HG03558 (cell line): Measurements from ENCODE around the gene C12orf56.
"Not testable (repeated sequence)": the region's sequence is repeated elsewhere in the genome, so short reads cannot be mapped to it uniquely, and the experiment has no call there.

Experiments
- ATAC-seq: cut with Tn5 transposase; IDR thresholded peaks from one replicate; pipeline ENCODE4 v1.9.1; 2021; ENCODE audit warnings: moderate number of reproducible peaks; ENCODE audit not compliant: unreplicated experiment; ENCODE audit errors: extremely low read depth

The C12orf56 gene

DNA sequence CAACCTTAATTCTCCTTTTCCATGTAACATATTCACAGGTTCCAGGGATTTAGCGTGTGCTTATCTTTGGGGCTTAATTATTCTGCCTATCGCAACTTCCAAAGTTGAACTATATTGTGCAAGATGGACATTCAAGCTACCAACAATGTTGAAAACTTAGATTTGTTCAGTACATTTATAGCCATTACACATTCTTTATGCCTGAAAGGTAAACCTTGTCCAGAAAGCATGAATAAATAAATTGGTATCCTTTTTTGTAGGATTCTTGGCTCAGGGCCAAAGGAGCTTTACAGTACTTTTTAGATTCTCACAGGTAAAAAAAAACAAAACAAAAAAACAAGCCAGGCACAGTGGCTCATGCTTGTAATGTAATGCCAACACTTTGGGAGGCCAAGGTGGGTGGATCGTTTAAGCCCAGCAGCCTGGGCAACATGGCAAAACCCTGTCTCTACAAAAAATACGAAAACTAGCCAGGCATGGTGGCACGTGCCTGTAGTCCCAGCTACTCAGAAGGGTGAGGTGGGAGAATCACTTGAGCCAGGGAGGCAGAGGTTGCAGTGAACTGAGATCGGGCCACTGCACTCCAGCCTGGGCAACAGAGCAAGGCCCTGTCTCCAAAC is 3.3 kb downstream of the C12orf56 start:
- no peak for ATAC-seq

DNA sequence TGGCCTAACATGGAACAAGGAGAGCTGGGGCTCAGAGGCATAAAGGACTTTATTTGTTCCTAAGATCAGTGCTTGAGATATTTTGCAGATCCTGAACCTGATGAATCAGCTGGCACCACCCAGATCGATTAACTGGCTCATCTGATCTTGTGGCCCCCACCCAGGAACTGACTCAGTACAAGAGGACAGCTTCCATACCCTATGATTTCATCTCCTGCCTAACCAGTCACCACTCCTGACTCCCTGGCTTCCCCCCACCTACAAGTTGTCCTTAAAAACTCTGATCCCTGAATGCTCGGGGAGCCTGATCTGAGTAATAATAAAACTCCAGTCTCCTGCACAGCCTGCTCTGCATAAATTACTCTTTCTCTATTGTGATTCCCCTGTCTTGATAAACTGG is 5.1 kb downstream of the C12orf56 start:
- ATAC-seq = no peak

DNA sequence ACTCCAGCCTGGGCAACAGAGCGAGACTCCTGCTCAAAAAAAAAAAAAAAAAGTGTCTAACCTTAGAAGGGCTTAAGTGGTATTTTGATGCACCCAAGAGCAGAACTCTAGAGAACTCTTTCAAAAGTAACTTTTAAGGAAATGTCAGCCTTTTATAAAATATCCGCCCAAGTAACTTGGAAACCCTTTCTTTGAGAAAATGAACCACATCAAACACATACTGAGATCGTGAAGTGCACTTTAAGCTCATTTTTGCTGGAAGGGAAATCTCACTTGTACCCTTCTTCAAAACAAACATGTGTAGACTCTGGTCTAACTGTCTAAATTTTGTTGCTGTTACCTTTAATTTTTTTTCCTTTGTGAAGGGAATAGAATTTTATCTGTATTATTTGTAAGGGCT is 5.5 kb downstream of the C12orf56 start:
- ATAC-seq = no peak

DNA sequence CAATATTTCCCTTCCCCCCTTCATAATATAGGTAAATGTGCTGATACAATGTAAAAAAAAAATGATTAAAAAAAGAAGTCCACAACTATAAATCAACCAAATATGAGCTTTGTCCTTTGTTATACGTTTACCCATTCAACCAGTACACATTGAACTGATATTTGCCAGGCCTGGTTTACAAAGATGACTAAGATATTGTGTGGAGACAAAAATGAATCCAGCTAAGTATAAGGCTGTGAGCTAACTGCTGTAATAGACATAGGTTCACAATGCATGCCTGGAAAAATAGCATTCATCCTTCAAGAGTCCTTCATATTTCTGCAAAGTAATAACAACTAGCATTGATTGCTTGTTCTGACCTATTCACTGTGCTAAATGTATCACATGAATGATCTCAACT is 6.9 kb downstream of the C12orf56 start:
- ATAC-seq = no peak

DNA sequence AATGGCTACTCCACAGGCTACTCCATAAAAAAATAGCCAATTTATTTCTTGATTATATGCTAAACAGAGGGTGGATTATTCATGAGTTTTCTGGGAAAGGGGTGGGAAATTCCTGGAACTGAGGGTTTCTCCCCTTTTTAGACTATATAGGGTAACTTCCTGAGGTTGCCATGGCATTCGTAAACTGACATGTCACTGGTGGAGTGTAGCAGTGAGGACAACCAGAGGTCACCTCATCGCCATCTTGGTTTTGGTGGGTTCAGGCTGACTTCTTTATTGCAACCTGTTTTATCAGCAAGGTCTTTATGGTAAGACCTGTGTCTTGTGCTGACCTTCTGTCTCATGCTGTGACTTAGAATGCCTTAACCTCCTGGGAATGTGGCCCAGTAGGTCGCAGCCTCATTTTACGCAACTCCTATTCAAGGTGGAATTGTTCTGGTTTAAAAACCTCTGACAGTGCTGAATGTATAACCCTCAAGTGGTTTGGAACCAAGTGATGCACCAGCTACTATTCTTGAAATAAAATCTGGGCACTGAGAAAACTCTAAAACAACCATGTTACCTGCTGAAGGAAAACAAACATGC is 27.7 kb downstream of the C12orf56 start:
- no peak for ATAC-seq

DNA sequence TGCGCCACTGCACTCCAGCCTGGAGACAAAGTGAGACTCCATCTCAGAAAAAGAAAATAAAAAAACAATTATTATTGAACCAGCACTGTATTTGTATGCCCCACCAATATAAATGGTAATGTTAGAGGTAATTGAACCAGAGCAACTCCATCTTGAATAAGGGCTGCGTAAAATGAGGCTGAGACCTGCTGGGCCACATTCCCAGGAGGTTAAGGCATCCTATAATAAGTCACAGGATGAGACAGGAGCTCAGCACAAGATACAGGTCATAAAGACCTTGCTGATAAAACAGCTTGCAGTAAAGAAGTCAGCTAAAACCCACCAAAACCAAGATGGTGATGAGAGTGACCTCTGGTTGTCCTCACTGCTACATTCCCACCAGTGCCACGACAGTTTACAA is 29.4 kb downstream of the C12orf56 start:
- not testable (repeated sequence) for ATAC-seq

DNA sequence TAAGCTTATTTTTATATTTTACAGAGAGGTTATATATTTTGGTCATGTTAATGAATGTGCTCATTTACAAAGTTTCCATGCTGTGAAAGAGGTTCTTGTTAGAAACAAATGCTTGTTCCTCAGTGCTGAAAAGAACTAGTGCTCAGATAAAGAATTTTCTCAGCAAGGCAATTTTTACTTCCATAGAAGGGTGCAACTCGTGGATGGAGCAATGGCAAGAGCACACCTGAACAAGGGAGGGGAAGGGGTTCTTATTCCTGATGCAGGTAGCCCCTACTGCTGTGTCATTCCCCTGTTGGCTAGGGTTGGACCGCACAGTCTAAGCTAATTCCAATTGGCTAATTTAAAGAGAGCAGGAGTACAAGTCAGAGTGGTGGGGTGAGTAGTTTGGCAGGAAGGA is 34.3 kb downstream of the C12orf56 start:
- ATAC-seq = not testable (repeated sequence)

DNA sequence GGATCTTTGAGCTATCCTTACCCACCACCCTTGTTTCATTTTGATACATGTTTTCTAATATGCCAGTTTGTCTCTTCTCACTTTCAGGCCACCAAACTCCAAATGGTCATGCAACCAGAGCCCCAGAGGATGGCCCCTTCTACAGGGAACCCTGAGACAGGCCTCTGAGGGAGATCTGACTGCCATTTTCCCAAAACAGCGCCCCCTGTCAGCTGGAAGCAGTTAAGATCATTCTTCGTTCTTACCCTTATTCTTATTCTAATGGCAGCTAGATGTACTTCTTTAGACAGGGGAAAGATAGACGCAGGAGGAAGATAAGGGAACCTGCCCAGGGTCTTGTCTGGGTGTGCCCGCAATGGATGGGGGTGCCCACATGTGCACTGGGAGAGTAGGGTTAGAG is 38.4 kb downstream of the C12orf56 start:
- no peak for ATAC-seq

DNA sequence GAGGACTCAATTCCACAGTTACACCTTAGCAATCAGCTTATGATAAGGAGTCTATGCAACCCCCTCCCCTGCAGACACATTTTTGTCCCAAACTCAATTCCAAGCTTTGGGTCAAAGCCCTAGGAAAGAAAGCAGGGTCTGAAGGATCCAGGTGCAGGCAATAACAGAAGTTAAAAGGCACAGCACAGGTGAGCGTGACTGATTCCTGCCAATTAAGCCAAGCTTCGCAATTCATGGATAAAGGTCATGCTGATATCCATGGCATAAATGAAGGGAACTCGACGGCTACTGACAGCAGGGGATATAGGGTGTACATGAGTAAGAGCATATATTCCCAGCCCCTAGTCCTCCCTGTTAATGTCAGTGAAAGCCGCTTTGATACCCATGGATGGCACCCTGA is 39.3 kb downstream of the C12orf56 start:
- ATAC-seq = no peak

DNA sequence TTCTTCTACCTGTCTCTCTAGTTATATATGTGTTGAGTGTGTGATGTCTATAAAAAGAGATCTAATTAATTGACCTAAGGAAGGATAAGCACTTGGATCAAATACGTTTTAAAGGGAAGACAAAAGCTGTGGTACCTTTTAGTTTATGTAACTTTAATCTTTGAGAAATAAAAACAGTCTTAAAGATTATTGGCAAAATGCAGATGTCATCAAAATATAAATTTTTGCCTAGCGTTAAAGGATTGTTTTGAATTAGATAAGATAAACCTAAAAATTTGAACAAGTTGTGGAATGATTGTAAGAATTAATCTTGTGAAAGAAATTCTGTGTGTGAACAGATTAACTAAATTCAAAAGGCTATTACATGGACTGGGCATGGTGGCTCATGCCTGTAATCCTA is 42.9 kb downstream of the C12orf56 start:
- no peak for ATAC-seq

DNA sequence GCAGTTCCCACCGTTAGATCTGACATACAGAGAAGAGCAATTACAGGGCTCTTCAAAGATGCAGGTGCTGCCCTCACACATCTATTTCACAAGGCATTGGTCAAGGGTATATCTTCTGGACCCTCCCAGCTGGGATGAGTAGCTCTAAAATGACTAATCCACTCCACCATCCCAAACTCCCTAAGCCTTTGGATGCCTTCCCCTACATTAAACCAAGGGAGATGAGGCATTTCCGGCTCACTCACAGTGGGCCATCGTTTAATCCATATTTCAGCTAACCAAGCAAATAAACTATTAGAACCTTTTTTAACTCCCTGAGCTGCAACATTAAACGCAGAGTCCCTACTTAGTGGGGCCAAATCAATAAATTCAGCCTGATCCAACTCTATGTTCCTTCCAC is 45.9 kb downstream of the C12orf56 start:
- ATAC-seq = not testable (repeated sequence)

DNA sequence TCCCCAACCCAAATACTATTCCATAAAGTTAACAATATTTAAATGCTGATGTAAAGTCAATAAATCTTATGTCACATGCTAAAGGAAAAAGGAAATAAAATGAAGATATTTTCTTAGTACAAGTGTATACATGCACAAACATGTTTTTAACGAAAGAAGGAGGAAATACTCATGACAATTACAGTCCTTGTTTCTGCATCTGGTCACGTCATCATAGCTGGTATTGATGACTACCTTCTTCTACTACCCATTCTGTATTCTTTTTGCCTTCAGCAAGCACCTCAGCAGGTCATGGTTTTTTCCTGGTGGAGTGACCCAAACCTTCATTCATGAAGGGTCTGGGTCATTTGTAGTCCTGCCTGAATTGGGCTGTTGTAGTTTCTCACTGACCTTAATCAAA is 50.0 kb downstream of the C12orf56 start:
- ATAC-seq = not testable (repeated sequence)

DNA sequence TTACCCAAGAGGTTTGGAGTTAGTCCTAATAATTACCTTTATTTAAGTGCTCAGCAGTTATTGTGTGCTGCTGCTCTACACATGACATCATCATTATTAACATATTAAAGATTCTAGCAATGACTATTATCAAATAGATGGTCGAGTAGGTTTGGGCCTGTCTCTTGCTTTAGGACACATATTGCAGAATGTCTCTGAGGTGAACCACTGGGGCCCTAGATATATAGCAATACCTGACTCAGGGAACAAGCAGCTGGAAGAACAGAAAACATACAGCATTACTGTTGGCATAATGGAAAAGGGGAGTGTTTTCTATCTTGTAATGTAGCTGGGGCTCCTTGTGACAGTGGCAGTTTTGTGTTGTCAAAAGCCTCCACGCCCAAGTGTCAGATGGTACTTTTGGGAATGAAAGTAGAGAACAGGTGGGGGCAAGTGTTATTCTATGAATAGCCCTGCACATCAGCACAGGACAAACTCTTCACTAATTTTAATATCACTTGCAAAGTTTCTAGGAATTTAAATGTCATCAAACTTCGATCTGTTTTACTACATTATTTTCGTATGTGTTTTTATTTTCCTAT is 54.6 kb downstream of the C12orf56 start:
- no peak for ATAC-seq

DNA sequence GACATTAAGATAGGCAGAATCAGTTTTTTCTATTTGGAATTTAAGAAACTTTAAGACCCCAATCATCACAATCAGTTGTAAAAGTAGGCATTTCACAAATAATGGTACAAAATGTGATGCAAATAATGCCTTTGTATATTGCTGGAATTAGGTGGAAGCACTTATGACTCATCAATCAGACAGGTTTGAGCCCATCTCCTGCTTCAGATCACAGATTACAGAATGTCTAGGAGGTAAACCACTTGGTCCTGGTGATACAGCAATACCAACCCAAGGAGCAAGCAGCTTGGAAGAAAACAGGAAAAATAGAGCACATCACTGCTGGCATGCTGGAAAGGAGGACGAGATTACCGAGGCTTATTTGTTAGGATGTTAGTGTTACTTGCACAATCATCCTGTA is 57.6 kb downstream of the C12orf56 start:
- ATAC-seq = no peak

DNA sequence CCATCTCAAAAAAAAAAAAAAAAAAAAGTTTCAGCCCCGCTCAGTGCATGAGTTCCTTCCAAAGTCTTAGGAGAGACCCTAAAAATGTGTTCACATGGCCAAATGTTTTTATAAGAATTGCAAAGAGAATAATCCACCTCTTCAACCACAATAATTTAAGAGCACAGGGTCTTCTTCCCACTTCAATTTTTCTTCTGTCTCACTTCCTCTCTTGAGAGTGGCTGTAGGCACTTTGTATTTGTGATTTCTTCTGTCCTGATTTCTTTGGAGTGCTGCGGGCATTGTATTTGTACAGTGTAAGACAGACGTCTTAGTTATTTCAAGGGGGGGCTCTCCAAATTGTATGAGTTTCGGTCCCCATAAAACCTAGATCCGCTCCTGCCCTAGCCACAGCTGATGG is 58.3 kb downstream of the C12orf56 start:
- ATAC-seq = no peak

DNA sequence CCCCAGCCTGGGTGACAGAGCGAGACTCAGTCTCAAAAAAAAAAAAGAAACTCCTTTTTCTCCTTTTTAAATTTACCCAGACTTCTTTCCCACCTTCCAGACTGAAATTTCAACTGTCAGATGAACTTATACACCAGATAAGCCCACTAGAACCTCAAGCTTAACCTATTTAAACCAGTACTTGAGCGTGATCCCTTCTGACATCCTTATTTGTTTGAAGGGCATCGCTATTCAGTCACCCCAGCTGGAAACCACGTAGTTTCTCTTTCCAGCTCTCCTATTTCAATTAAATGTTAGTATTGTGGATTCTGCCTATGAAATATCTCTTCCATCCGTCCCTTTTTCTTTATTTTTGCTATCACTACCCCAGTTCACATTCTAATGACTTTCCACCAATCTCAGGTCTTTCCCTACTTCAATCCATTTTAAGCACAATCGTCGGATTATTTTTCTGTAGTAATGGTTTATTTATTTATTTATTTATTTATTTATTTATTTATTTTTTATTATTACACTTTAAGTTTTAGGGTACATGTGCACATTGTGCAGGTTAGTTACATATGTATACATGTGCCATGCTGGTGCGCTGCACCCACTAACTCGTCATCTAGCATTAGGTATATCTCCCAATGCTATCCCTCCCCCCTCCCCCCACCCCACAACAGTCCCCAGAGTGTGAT is 61.4 kb downstream of the C12orf56 start:
- ATAC-seq = not testable (repeated sequence)

DNA sequence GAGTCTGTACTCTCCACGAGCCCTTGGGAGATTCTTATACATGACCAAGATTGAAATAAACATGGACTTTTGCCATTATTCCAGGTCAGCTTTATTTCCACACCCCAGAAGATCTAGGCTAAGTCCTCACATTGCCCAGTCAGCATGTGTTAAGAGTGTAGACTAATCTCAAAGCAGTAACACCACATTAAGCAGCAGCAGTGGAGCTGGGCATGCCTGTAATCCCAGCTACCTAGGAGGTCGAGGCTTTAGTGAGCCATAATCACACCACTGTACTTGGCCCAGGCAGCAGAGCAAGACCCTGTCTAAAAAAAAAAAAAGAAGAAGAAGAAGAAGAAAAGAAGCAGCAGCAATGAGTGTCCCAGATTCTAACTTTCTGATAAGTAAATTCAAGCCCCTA is 65.5 kb downstream of the C12orf56 start:
- no peak for ATAC-seq

DNA sequence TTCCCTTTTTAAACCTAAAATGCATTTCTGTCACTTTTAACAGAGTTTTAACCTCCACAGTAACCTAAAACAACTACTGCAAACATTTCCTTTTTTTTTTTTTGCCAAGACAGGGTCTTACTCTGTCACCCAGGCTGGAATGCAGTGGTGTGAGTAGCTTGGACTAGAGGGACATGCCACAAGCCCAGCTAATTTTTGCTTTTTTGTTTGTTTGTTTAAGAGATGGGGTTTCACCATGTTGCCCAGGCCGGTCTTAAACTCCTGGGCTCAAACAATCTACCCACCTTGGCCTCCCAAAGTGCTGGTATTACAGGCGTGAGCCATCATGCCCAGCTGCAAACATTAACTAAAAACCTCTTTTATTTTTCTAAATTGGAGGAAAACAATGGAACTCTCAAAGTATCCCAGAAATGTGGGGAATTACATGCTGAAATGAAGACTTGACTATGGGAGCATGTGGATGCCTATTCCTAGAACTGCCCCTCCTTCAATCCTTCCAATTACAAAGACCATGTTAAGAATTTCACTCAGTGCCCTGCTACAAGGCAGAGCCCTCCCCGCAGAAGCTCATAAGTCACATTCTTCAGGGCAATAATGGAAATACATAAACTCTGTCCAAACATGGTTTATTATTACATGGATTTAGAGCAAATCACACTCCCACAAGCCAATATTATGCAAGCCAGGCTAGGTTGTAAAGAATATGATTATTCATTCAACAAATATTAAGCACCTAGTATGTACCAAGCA is 66.9 kb downstream of the C12orf56 start:
- ATAC-seq = no peak

DNA sequence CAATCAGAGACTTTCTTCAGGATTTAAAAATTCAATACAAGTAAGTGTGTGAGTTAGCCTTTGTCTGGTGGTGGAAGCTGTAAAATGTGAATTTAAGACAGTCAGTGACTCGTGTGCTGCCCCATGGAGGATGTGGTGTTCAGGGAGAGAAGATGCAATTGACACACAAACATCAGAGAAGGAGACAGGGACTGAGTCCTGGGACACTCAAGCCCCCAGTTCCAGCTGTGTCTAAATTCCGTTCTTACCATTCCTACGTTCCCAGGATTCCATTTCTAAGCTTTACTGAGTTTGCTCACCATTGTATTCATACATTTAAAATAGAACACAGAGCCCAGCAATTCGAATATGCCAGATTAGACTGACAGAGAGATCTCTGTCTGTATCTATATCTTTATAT is 67.6 kb downstream of the C12orf56 start:
- ATAC-seq = no peak

DNA sequence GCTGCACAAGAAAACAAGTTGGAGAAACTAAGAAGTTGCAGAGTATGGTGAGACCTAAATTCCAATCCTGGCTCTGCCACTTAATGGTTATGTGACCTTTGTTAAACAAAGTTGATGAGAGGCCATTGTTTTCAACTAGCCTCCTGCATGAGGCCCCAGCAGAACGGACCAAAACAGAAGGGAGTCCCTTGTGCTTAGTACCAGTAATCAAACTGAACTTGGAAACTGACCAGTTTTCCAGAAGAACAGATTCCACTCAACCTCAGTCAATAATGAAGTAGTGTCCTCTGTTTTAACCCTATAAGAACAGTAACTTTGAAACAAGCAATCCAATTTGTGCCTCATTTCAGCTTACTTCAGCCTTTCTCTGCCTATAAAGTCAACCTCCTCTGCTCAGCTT is 69.9 kb downstream of the C12orf56 start:
- ATAC-seq = no peak
